GM12878 (cell line): Measurements from ENCODE around the gene ACTL6A. TPM values are rescaled to one million over a fixed set of nuclear protein-coding genes. Genes with fewer than 3 reads are reported as not detected.

Source experiments
- ATAC-seq: fragments of 200-7000 bp; cut with Tn5 transposase; 3 replicates; pipeline ENCODE4 v1.9.1; 2020; ENCODE audit warnings: mild to moderate bottlenecking, moderate library complexity
- BruUV-seq: library from RNA; stranded (reverse); fragments of 400-500 nt; replicated peaks from 2 replicates; lab custom pipeline; 2021; lab: Mats Ljungman, UMichigan
- CTCF ChIA-PET: fragments of 300-600 bp; sonication (Branson Sonifier 250); formaldehyde crosslinking; extraction: SDS; loops from one replicate; lab custom pipeline; 2021; ENCODE audit warnings: inconsistent platforms; lab: Yijun Ruan, JAX
- POLR2A ChIA-PET: fragments of 350-600 bp; formaldehyde crosslinking; extraction: SDS; loops from one replicate; lab custom pipeline; 2021; ENCODE audit warnings: inconsistent platforms; lab: Charles Lee
- RAD21 ChIA-PET: fragments of 300-600 bp; sonication (Branson Sonifier 250); formaldehyde crosslinking; loops from one replicate; lab custom pipeline; 2023; ENCODE audit warnings: antibody characterized with exemption; ENCODE audit not compliant: unreplicated experiment; lab: Charles Lee
- SMC1A ChIA-PET: fragments of 300-600 bp; sonication (Branson Sonifier 250); formaldehyde crosslinking; loops from one replicate; lab custom pipeline; 2023; ENCODE audit not compliant: unreplicated experiment, uncharacterized antibody; lab: Charles Lee
- DNase-seq: peaks from one replicate; pipeline ENCODE4 v3.0.0-alpha.2; 2011; ENCODE audit warnings: low read depth, low spot score
- FAIRE-seq: peaks from 3 replicates; lab custom pipeline; 2011; peaks lifted over from hg19 to GRCh38; lab: Jason Lieb, UNC
- H2AFZ ChIP-seq: 2 replicates; pipeline ENCODE4 v1.6.0; 2011; ENCODE audit warnings: low read depth, low read length, control low read depth; ENCODE audit not compliant: control insufficient read depth
- H3K27ac ChIP-seq: 2 replicates; pipeline ENCODE4 v1.5.1; 2011; ENCODE audit warnings: control low read depth; ENCODE audit not compliant: control insufficient read depth, insufficient read depth
- H3K27me3 ChIP-seq, 2 experiments: replicated peaks in 1 of 2; 2 replicates each; pipeline versions ENCODE4 v1.6.0 to v1.6.1; 2011; ENCODE audit warnings: low read length in 1 of 2; ENCODE audit not compliant: control insufficient read depth in 2 of 2, insufficient read depth in 2 of 2
- H3K36me3 ChIP-seq, 2 experiments: 2 replicates each; pipeline ENCODE4 v1.5.1; 2011; ENCODE audit warnings: low read length in 1 of 2; ENCODE audit not compliant: control insufficient read depth in 2 of 2, insufficient read depth in 2 of 2
- H3K4me1 ChIP-seq: 2 replicates; pipeline ENCODE4 v1.6.1; 2011; ENCODE audit warnings: mild to moderate bottlenecking, low read length, moderate library complexity, mixed read lengths; ENCODE audit not compliant: control insufficient read depth, insufficient read depth
- H3K4me2 ChIP-seq: 2 replicates; pipeline ENCODE4 v1.6.0; 2011; ENCODE audit warnings: control low read depth; ENCODE audit not compliant: control insufficient read depth, insufficient read depth
- H3K4me3 ChIP-seq: fragments of 200-600 bp; sonication (generic); 2 replicates; pipeline ENCODE4 v1.5.1; 2016
- H3K79me2 ChIP-seq: 2 replicates; pipeline ENCODE4 v1.6.0; 2011; ENCODE audit warnings: low read length; ENCODE audit not compliant: control insufficient read depth, insufficient read depth
- H3K9ac ChIP-seq: 2 replicates; pipeline ENCODE4 v1.8.0; 2011; ENCODE audit warnings: low read length, control low read depth, mixed read lengths; ENCODE audit not compliant: control insufficient read depth, insufficient read depth
- H3K9me3 ChIP-seq: replicated peaks from 3 replicates; pipeline ENCODE4 v1.5.1; 2011; ENCODE audit warnings: mild to moderate bottlenecking, low read length; ENCODE audit not compliant: control insufficient read depth, insufficient read depth
- H4K20me1 ChIP-seq: 2 replicates; pipeline ENCODE4 v1.6.0; 2011; ENCODE audit not compliant: control insufficient read depth, insufficient read depth
- CHD4 ChIP-seq: fragments of 200-600 bp; sonication (generic); IDR thresholded peaks from 2 replicates; pipeline ENCODE4 v1.6.1; 2016; ENCODE audit warnings: mild to moderate bottlenecking
- ETV6 ChIP-seq, 2 experiments: fragments of 450-650 bp in 1 of 2; IDR thresholded peaks in 1 of 2; conservative IDR thresholded peaks in 1 of 2; 2 replicates each; pipeline ENCODE4 v1.6.1; 2014; ENCODE audit warnings: antibody characterized with exemption in 1 of 2, borderline replicate concordance in 1 of 2, low read depth in 1 of 2, mild to moderate bottlenecking in 1 of 2, moderate library complexity in 1 of 2
- HSF1 ChIP-seq: fragments of 150-350 bp; IDR thresholded peaks from 2 replicates; pipeline ENCODE4 v1.6.1; 2014; ENCODE audit warnings: mild to moderate bottlenecking, low read depth, low read length
- KDM1A ChIP-seq: fragments of 200-600 bp; sonication (generic); IDR thresholded peaks from 2 replicates; pipeline ENCODE4 v1.6.1; 2016; ENCODE audit warnings: borderline replicate concordance
- MLLT1 ChIP-seq: fragments of 450-650 bp; IDR thresholded peaks from 2 replicates; pipeline ENCODE4 v1.6.1; 2016; ENCODE audit warnings: mild to moderate bottlenecking
- RUNX3 ChIP-seq: IDR thresholded peaks from 2 replicates; pipeline ENCODE4 v1.6.1; 2012; ENCODE audit warnings: low read length, inconsistent platforms
- TBL1XR1 ChIP-seq: IDR thresholded peaks from 2 replicates; pipeline ENCODE4 v1.6.1; 2012; ENCODE audit warnings: low read depth, low read length, improper control_type of control experiment
- ZBTB4 ChIP-seq: fragments of 450-650 bp; formaldehyde crosslinking; IDR thresholded peaks from 2 replicates; pipeline ENCODE4 v1.4.0; 2022; ENCODE audit warnings: mild to moderate bottlenecking, moderate library complexity
- WGBS: methylation state at CpG from one replicate; pipeline ENCODE4 v1.1.6; 2016; ENCODE audit warnings: low lambda C conversion rate; ENCODE audit not compliant: insufficient replicate concordance, insufficient coverage; ENCODE audit errors: missing lambda C conversion rate; 5-methylcytosine and 5-hydroxymethylcytosine counted together
- in situ Hi-C: fragments of 300-500 bp; cut with MboI; formaldehyde crosslinking; loops from 9 replicates; pipeline ENCODE4 v1.14.3; 2018; ENCODE audit warnings: mixed read lengths
- intact Hi-C: fragments of 100-400 bp; cut with micrococcal nuclease; formaldehyde crosslinking; loops from one replicate; pipeline ENCODE4 v1.14.2; 2022; ENCODE audit not compliant: unreplicated experiment
- polyA plus RNA-seq, 11 experiments: library from polyadenylated mRNA; depleted of rRNA in 4 of 11; unstranded in 6 of 11; stranded (reverse) in 5 of 11; fragments of >200 nt; fragmentation: Nextera tagmentation in 4 of 11; fragmentation: Illumina TruSeq in 1 of 11; extraction: Ambion mirVana in 4 of 11; extraction: Trizol in 1 of 11; gene quantifications; 1 replicate in 1 of 11; 2 replicates in 10 of 11; pipeline versions ENCODE4 v1.2.1 to v1.2.3, GENCODE V29; 2011 to 2016; ENCODE audit warnings: inconsistent platforms in 2 of 11, missing spikeins in 2 of 11, low read depth in 1 of 11
- total RNA-seq, 4 experiments: library from RNA; depleted of rRNA in 3 of 4; stranded (reverse); fragments of >200 nt in 3 of 4; fragmentation: Illumina TruSeq in 1 of 4; extraction: Trizol in 1 of 4; gene quantifications; 2 replicates each; pipeline versions ENCODE4 v1.2.1 to v1.2.3, GENCODE V29; 2013 to 2021

Gene ACTL6A
- total and polyA plus RNA-seq, 10 of the 15 experiments (the other 5 are each of a cell fraction or from before 2014, with no cell fraction given): 70.2 to 197 (median 105) TPM

- TF ChIP-seq MLLT1 (no peak), KDM1A (no peak), RUNX3 (no peak), ETV6 (conservative IDR thresholded peaks at IDR 0.05 in 1 of 2, IDR thresholded peaks at IDR 0.05 in 1 of 2; ENCODE audit: borderline replicate concordance in 1 of 2, low read depth in 1 of 2) (no peak), HSF1 (no peak)
Observed at GRCh38 chr3:179531576-179531975, 31.1 kb upstream of the ACTL6A start (continued).

- RAD21 ChIA-PET: no interaction called here
- Histone ChIP-seq H3K79me2 (no peaks in the 10 kb centered on the region), H3K27ac (no peak overlapping the region), H3K9ac (no peak overlapping the region), H3K36me3 (no peaks in the 10 kb centered on the region), H3K9me3 (no peaks in the 10 kb centered on the region), H4K20me1 (no peaks in the 10 kb centered on the region), H3K4me1 (no peaks in the 10 kb centered on the region), H3K4me2 (no peak overlapping the region), H3K27me3 (no peaks in the 10 kb centered on the region; a peak in 3 of 4 replicates), H2AFZ (no peak overlapping the region), H3K4me3 (no peak overlapping the region)
- WGBS: 54% methylated on average over 4 of the region's 4 CpGs
- in situ Hi-C loops (no loop called here), intact Hi-C loops (no loop called here)
- POLR2A ChIA-PET: no interaction called here
- BruUV-seq: no TSS peak
- ATAC-seq: no peak
- no peak for DNase-seq
- no peak for TF ChIP-seq CHD4
- TF ChIP-seq TBL1XR1: no peak
- no peak for TF ChIP-seq ZBTB4
- SMC1A ChIA-PET: no interaction called here
- CTCF ChIA-PET: interaction anchor here (0.7 kb wide), 1 partner anchor 277 kb away, joined by 3 read pairs; no protein-coding TSS in a partner anchor
- FAIRE-seq: no peak
Observed at GRCh38 chr3:179533274-179533673, 29.5 kb upstream of the ACTL6A start.
